Endothelial cell of umbilical vein (primary cell): ENCODE results near the gene ARL11. TPM values are rescaled to one million over a fixed set of nuclear protein-coding genes. Genes with fewer than 3 reads are reported as not detected.
A peak's percentile ranks its signal among the peaks of the same experiment; 100 is the strongest.

ENCODE experiments used
- BruUV-seq: library from RNA; stranded (reverse); fragments of 400-500 nt; replicated peaks from 2 replicates; lab custom pipeline; 2021; lab: Mats Ljungman, UMichigan
- CTCF ChIA-PET: fragments of 300-600, 350-600 bp; sonication (Branson Sonifier 250); formaldehyde crosslinking; loops from one replicate; lab custom pipeline; 2021; ENCODE audit warnings: antibody characterized with exemption, inconsistent platforms; lab: Charles Lee
- POLR2A ChIA-PET: fragments of 300-600, 350-600 bp; sonication (Branson Sonifier 250); formaldehyde crosslinking; loops from one replicate; lab custom pipeline; 2021; ENCODE audit warnings: antibody characterized with exemption, inconsistent platforms; lab: Charles Lee
- DNase-seq: peaks from one replicate; pipeline ENCODE4 v3.0.0-alpha.2; 2011; ENCODE audit warnings: low read depth, low spot score
- FAIRE-seq: peaks from 2 replicates; lab custom pipeline; 2011; peaks lifted over from hg19 to GRCh38; lab: Jason Lieb, UNC
- H2AFZ ChIP-seq: 2 replicates; pipeline ENCODE4 v1.6.0; 2012; ENCODE audit warnings: low read depth, low read length, control low read depth, inconsistent platforms
- H3K27ac ChIP-seq: 2 replicates; pipeline ENCODE4 v1.5.1; 2011; ENCODE audit warnings: low read depth, mild to moderate bottlenecking, control low read depth, low read length, moderate library complexity; ENCODE audit not compliant: insufficient read depth
- H3K27me3 ChIP-seq, 2 experiments: 2 replicates each; pipeline versions ENCODE4 v1.6.0 to v1.6.1; 2011; ENCODE audit warnings: low read length in 2 of 2, mixed read lengths in 1 of 2; ENCODE audit not compliant: control insufficient read depth in 2 of 2, insufficient read depth in 2 of 2
- H3K36me3 ChIP-seq, 2 experiments: 2 replicates in 1 of 2; 3 replicates in 1 of 2; pipeline ENCODE4 v1.5.1; 2011; ENCODE audit warnings: low read length in 2 of 2, mild to moderate bottlenecking in 1 of 2, moderate library complexity in 1 of 2; ENCODE audit not compliant: control insufficient read depth in 2 of 2, insufficient read depth in 2 of 2; ENCODE audit errors: extremely low read depth in 1 of 2
- H3K4me1 ChIP-seq: 3 replicates; pipeline ENCODE4 v1.5.1; 2011; ENCODE audit warnings: mild to moderate bottlenecking, low read length; ENCODE audit not compliant: control insufficient read depth, insufficient read depth; ENCODE audit errors: extremely low read depth
- H3K4me2 ChIP-seq: 2 replicates; pipeline ENCODE4 v1.6.1; 2011; ENCODE audit warnings: low read length, control low read depth, mixed read lengths; ENCODE audit not compliant: insufficient read depth
- H3K4me3 ChIP-seq, 3 experiments: fragments of 200-600 bp in 1 of 3; sonication (generic), shearing (Covaris generic) in 1 of 3; replicated peaks in 1 of 3; 2 replicates each; pipeline ENCODE4 v1.5.1; 2011 to 2016; ENCODE audit warnings: control low read depth in 3 of 3, low read length in 3 of 3, mild to moderate bottlenecking in 2 of 3, inconsistent platforms in 1 of 3, low read depth in 1 of 3, moderate library complexity in 1 of 3; ENCODE audit not compliant: insufficient read depth in 1 of 3
- H3K79me2 ChIP-seq: 2 replicates; pipeline ENCODE4 v1.6.0; 2012; ENCODE audit warnings: low read length, inconsistent platforms; ENCODE audit not compliant: control insufficient read depth, insufficient read depth
- H3K9ac ChIP-seq: replicated peaks from 2 replicates; pipeline ENCODE3; 2011; ENCODE audit warnings: low read length, control low read depth; ENCODE audit not compliant: insufficient read depth; ENCODE audit errors: extremely low read depth
- H3K9me1 ChIP-seq: replicated peaks from 3 replicates; pipeline ENCODE4 v1.6.0; 2011; ENCODE audit warnings: mild to moderate bottlenecking, low read length; ENCODE audit not compliant: control insufficient read depth, insufficient read depth; ENCODE audit errors: extremely low read depth
- H3K9me3 ChIP-seq: replicated peaks from 2 replicates; pipeline ENCODE4 v1.5.1; 2012; ENCODE audit warnings: low read length, inconsistent platforms; ENCODE audit not compliant: control insufficient read depth, insufficient read depth
- H4K20me1 ChIP-seq: replicated peaks from 2 replicates; pipeline ENCODE3; 2011; ENCODE audit warnings: mild to moderate bottlenecking, low read length; ENCODE audit not compliant: control insufficient read depth, insufficient read depth; ENCODE audit errors: extremely low read depth
- EZH2 ChIP-seq: IDR thresholded peaks from 2 replicates; pipeline ENCODE4 v1.6.1; 2012; ENCODE audit warnings: borderline replicate concordance, low read depth, mild to moderate bottlenecking, moderate library complexity, low read length, inconsistent platforms; ENCODE audit not compliant: severe bottlenecking
- FOS ChIP-seq: IDR thresholded peaks from 2 replicates; pipeline ENCODE4 v1.6.1; 2011; ENCODE audit warnings: mild to moderate bottlenecking, low read length, moderate library complexity, borderline replicate concordance; ENCODE audit not compliant: insufficient read depth
- GATA2 ChIP-seq: IDR thresholded peaks from 2 replicates; pipeline ENCODE4 v1.7.0; 2011; ENCODE audit warnings: low read depth, mild to moderate bottlenecking, moderate library complexity, mixed read lengths, low read length; ENCODE audit not compliant: insufficient read length, insufficient read depth
- JUN ChIP-seq: IDR thresholded peaks from 2 replicates; pipeline ENCODE4 v1.6.1; 2011; ENCODE audit warnings: borderline replicate concordance, low read depth; ENCODE audit not compliant: insufficient read length, insufficient read depth
- MAX ChIP-seq: IDR thresholded peaks from 2 replicates; pipeline ENCODE4 v1.6.1; 2011; ENCODE audit not compliant: insufficient read depth, insufficient read length
- MYC ChIP-seq: IDR thresholded peaks from one replicate; pipeline ENCODE4 v1.6.1; 2011; ENCODE audit warnings: mild to moderate bottlenecking, low read depth, low read length
- POLR2A ChIP-seq: IDR thresholded peaks from 2 replicates; pipeline ENCODE4 v1.6.1; 2012; ENCODE audit warnings: low read depth, mild to moderate bottlenecking, control low read depth, low read length
- POLR2AphosphoS5 ChIP-seq: IDR thresholded peaks from 2 replicates; pipeline ENCODE4 v1.6.1; 2012; ENCODE audit warnings: low read depth, mild to moderate bottlenecking, control low read depth, low read length, moderate library complexity; ENCODE audit not compliant: insufficient read depth
- dilution Hi-C: fragments of 300-500 bp; cut with MboI; formaldehyde crosslinking; loops from one replicate; pipeline ENCODE4 v1.15.0; 2019; ENCODE audit warnings: low sequenced_read_pairs; ENCODE audit not compliant: extremely low pct_ligation_motif_present
- intact Hi-C: fragments of 100-400 bp; cut with micrococcal nuclease; formaldehyde crosslinking; loops from one replicate; pipeline ENCODE4 v1.10.0; 2022
- polyA plus RNA-seq, 4 experiments: library from polyadenylated mRNA; depleted of rRNA in 3 of 4; stranded (reverse) in 3 of 4; unstranded in 1 of 4; fragments of >200 nt; gene quantifications; 2 replicates each; pipeline versions ENCODE4 v1.2.1 to v1.2.3, GENCODE V29; 2011 to 2012; ENCODE audit warnings: missing spikeins in 1 of 4
- total RNA-seq: library from RNA; stranded (reverse); gene quantifications from 2 replicates; pipeline ENCODE4 v1.2.3, GENCODE V29; 2021
- TF ChIP-seq, protein P1 (sequence below), 2 donors: IDR thresholded peaks; 1 replicate in 1 of 2; 2 replicates in 1 of 2; pipeline ENCODE4 v1.5.1; 2011; ENCODE audit warnings: low read length in 2 of 2, mild to moderate bottlenecking in 2 of 2, moderate library complexity in 2 of 2, control low read depth in 1 of 2, inconsistent platforms in 1 of 2, low read depth in 1 of 2; ENCODE audit not compliant: insufficient read depth in 1 of 2; ENCODE audit errors: extremely low read depth in 1 of 2

Gene ARL11
- total and polyA plus RNA-seq, 2 donors (not counting 3 experiments of a cell fraction or from before 2014, with no cell fraction given) = 0.06 to 0.20 TPM

DNA sequence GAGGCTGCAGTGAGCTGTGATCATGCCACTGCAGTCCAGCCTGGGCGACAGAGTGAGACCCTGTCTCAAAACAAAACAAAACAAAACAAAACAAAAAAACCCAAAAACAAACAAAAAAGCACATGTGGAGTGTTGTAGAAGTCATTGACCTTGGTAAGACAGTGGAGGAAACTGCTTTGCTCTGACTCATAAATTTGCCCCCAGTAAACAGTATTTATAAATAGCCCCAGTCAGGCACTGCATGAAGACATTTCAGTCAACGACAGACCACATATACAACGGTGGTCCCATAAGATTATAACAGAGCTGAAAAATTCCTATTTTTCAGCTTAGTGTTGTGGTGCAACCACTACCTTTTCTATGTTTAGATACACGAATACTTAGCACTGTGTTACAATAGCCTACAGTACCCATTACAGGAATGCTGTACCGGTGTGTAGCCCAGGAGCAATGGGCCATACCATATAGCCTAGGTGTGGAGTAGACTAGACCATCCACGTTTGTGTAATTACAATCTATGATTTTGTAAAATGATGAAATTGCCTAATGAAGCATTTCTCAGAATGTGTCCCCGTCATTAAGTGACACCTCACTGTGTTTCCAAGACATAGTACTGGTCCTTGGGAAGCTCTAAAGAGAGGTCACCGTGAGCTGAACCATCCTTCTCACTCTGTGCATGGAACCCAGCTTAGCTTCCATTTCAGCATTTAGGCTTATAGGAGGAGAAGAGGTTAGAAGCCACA, 1.1 kb downstream of the ARL11 start:
- CTCF ChIA-PET = interaction anchor here (0.6 to 3.8 kb wide), 8 partner anchors 10 to 41 kb away, joined by 3 to 18 read pairs (median 5); no protein-coding TSS in a partner anchor
- Histone ChIP-seq H3K4me1 (peaks cover 37% of the 10 kb centered on the region), H2AFZ (no peak overlapping the region), H3K4me2 (peak overlapping the region; percentile 48), H3K27me3 (no peaks in the 10 kb centered on the region), H3K9me3 (no peaks in the 10 kb centered on the region), H3K36me3 (no peaks in the 10 kb centered on the region), H4K20me1 (no peaks in the 10 kb centered on the region), H3K79me2 (no peaks in the 10 kb centered on the region), H3K27ac (peak overlapping the region; percentile 62), H3K9ac (no peak overlapping the region), H3K4me3 (no peak overlapping the region), H3K9me1 (no peaks in the 10 kb centered on the region)
- FAIRE-seq = no peak
- dilution Hi-C loops (no loop called here), intact Hi-C loops (no loop called here)
- TF ChIP-seq GATA2 = no peak
- peak; percentile 37 for TF ChIP-seq JUN
- peak; percentile 21 for TF ChIP-seq FOS
- POLR2A ChIA-PET = no interaction called here
- DNase-seq = peak; percentile 43
- TSS peak; percentile 83 for BruUV-seq

DNA sequence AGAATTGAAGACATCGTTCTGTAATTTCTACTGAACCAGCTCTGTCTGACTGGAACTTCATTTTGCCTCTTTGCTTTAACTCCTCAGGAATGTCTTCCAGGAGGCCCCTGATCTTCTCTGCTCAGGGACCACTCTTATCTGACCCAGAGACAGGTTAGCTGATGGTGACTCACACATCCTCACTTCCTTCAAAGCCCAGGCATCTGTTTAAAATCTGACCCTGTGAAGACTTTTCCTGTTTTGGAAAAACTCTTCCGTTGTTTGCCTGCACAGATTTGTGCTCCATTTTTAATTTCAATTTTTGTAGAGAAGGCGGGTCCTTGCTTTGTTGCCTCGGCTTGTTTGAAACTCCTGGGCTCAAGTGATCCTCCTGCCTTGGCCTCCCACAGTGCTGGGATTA, 1.6 kb downstream of the ARL11 start:
- Histone ChIP-seq H3K9ac (no peak overlapping the region), H4K20me1 (no peaks in the 10 kb centered on the region), H3K9me1 (no peaks in the 10 kb centered on the region), H3K79me2 (no peaks in the 10 kb centered on the region), H3K4me2 (peak overlapping the region; percentile 48), H3K4me1 (peaks cover 37% of the 10 kb centered on the region), H3K36me3 (no peaks in the 10 kb centered on the region), H2AFZ (no peak overlapping the region), H3K4me3 (no peak overlapping the region), H3K27me3 (no peaks in the 10 kb centered on the region), H3K9me3 (no peaks in the 10 kb centered on the region), H3K27ac (peak overlapping the region; percentile 62)
- peak; percentile 94 for TF ChIP-seq GATA2
- TF ChIP-seq JUN = peak; percentile 87
- TF ChIP-seq POLR2A = peak; percentile 37
- peak; percentile 69 for TF ChIP-seq POLR2AphosphoS5
- no peak for TF ChIP-seq MAX
- TF ChIP-seq FOS = peak; percentile 96
- TF ChIP-seq, protein P1, sequence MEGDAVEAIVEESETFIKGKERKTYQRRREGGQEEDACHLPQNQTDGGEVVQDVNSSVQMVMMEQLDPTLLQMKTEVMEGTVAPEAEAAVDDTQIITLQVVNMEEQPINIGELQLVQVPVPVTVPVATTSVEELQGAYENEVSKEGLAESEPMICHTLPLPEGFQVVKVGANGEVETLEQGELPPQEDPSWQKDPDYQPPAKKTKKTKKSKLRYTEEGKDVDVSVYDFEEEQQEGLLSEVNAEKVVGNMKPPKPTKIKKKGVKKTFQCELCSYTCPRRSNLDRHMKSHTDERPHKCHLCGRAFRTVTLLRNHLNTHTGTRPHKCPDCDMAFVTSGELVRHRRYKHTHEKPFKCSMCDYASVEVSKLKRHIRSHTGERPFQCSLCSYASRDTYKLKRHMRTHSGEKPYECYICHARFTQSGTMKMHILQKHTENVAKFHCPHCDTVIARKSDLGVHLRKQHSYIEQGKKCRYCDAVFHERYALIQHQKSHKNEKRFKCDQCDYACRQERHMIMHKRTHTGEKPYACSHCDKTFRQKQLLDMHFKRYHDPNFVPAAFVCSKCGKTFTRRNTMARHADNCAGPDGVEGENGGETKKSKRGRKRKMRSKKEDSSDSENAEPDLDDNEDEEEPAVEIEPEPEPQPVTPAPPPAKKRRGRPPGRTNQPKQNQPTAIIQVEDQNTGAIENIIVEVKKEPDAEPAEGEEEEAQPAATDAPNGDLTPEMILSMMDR (IDR thresholded peaks at IDR 0.05; ENCODE audit: extremely low read depth in 1 of 2, insufficient read depth in 1 of 2, low read depth in 1 of 2, low read length in 2 of 2) = no peak
- TF ChIP-seq EZH2 = no peak
- TF ChIP-seq MYC = no peak
- dilution Hi-C loops = no loop called here
- intact Hi-C loops = loop anchor here (1.0 kb wide), 1 partner anchor 14 kb away; no protein-coding TSS in a partner anchor
- ChIA-PET CTCF (interaction anchor here (0.6 to 3.8 kb wide), 8 partner anchors 9 to 40 kb away, joined by 3 to 18 read pairs (median 5); no protein-coding TSS in a partner anchor), POLR2A (no interaction called here)
- DNase-seq (peak; percentile 76), FAIRE-seq (peak; percentile 92)
- BruUV-seq = no TSS peak
